ENCODE measurements around the gene MAST2. TPM values are rescaled to one million over a fixed set of nuclear protein-coding genes. Genes with fewer than 3 reads are reported as not detected.

MAST2 gene
- total RNA-seq, 1 experiment from 2014 or later: 77.0 TPM

GRCh38 chr1:45772971-45773370, 30.4 kb upstream of the MAST2 start:
- ChIA-PET CTCF (no interaction called here), POLR2A (no interaction called here)
- DNase-seq (ENCODE audit: low read depth, low spot score) (no peak), ATAC-seq (no peak)
- no peaks in the 10 kb centered on the region for H3K27me3 ChIP-seq (ENCODE audit: control insufficient read depth, insufficient read depth, low read length)
- in situ Hi-C loops (cut with HindIII; ENCODE audit: low pct_unique_long_range_greater_than_20kb, low sequenced_read_pairs): no loop called here
- H3K9me3 ChIP-seq (ENCODE audit: control insufficient read depth, insufficient read depth, low read depth, low read length): no peaks in the 10 kb centered on the region
- H3K36me3 ChIP-seq (ENCODE audit: control insufficient read depth, insufficient read depth, low read length): no peaks in the 10 kb centered on the region
- no peaks in the 10 kb centered on the region for H3K4me1 ChIP-seq (ENCODE audit: control insufficient read depth, insufficient read depth, low read length)
- intact Hi-C loops (cut with micrococcal nuclease; ENCODE audit: unreplicated experiment): no loop called here
- BruUV-seq (replicated peaks): no TSS peak
- TF ChIP-seq SIN3A (IDR thresholded peaks at IDR 0.05; ENCODE audit: borderline replicate concordance, insufficient read depth, low read depth, low read length): no peak
- TF ChIP-seq, protein P1, sequence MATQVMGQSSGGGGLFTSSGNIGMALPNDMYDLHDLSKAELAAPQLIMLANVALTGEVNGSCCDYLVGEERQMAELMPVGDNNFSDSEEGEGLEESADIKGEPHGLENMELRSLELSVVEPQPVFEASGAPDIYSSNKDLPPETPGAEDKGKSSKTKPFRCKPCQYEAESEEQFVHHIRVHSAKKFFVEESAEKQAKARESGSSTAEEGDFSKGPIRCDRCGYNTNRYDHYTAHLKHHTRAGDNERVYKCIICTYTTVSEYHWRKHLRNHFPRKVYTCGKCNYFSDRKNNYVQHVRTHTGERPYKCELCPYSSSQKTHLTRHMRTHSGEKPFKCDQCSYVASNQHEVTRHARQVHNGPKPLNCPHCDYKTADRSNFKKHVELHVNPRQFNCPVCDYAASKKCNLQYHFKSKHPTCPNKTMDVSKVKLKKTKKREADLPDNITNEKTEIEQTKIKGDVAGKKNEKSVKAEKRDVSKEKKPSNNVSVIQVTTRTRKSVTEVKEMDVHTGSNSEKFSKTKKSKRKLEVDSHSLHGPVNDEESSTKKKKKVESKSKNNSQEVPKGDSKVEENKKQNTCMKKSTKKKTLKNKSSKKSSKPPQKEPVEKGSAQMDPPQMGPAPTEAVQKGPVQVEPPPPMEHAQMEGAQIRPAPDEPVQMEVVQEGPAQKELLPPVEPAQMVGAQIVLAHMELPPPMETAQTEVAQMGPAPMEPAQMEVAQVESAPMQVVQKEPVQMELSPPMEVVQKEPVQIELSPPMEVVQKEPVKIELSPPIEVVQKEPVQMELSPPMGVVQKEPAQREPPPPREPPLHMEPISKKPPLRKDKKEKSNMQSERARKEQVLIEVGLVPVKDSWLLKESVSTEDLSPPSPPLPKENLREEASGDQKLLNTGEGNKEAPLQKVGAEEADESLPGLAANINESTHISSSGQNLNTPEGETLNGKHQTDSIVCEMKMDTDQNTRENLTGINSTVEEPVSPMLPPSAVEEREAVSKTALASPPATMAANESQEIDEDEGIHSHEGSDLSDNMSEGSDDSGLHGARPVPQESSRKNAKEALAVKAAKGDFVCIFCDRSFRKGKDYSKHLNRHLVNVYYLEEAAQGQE (IDR thresholded peaks at IDR 0.05; ENCODE audit: insufficient read depth in 1 of 2, low read depth in 2 of 2, low read length in 1 of 2): no peak
- TF ChIP-seq TCF7L2 (IDR thresholded peaks at IDR 0.05; ENCODE audit: low read depth, low read length): no peak
- TF ChIP-seq, protein P2, sequence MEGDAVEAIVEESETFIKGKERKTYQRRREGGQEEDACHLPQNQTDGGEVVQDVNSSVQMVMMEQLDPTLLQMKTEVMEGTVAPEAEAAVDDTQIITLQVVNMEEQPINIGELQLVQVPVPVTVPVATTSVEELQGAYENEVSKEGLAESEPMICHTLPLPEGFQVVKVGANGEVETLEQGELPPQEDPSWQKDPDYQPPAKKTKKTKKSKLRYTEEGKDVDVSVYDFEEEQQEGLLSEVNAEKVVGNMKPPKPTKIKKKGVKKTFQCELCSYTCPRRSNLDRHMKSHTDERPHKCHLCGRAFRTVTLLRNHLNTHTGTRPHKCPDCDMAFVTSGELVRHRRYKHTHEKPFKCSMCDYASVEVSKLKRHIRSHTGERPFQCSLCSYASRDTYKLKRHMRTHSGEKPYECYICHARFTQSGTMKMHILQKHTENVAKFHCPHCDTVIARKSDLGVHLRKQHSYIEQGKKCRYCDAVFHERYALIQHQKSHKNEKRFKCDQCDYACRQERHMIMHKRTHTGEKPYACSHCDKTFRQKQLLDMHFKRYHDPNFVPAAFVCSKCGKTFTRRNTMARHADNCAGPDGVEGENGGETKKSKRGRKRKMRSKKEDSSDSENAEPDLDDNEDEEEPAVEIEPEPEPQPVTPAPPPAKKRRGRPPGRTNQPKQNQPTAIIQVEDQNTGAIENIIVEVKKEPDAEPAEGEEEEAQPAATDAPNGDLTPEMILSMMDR (IDR thresholded peaks at IDR 0.05): no peak
- TF ChIP-seq POLR2AphosphoS5 (IDR thresholded peaks at IDR 0.05; ENCODE audit: low read depth, low read length): no peak
- H3K4me3 ChIP-seq (ENCODE audit: low read depth in 2 of 2, low read length in 2 of 2): no peak overlapping the region
- H3K27ac ChIP-seq (ENCODE audit: low read length): no peak overlapping the region

- intact Hi-C loops (cut with micrococcal nuclease; ENCODE audit: unreplicated experiment) (no loop called here), in situ Hi-C loops (cut with HindIII; ENCODE audit: low pct_unique_long_range_greater_than_20kb, low sequenced_read_pairs) (no loop called here)
- Histone ChIP-seq H3K27ac (ENCODE audit: low read length) (no peak overlapping the region), H3K4me1 (ENCODE audit: control insufficient read depth, insufficient read depth, low read length) (no peaks in the 10 kb centered on the region), H3K9me3 (ENCODE audit: control insufficient read depth, insufficient read depth, low read depth, low read length) (no peaks in the 10 kb centered on the region), H3K27me3 (ENCODE audit: control insufficient read depth, insufficient read depth, low read length) (no peaks in the 10 kb centered on the region), H3K36me3 (ENCODE audit: control insufficient read depth, insufficient read depth, low read length) (no peaks in the 10 kb centered on the region), H3K4me3 (ENCODE audit: low read depth in 2 of 2, low read length in 2 of 2) (no peak overlapping the region)
- no TSS peak for BruUV-seq (replicated peaks)
- no peak for DNase-seq (ENCODE audit: low read depth, low spot score)
- no peak for ATAC-seq
- no peak for TF ChIP-seq SIN3A (IDR thresholded peaks at IDR 0.05; ENCODE audit: borderline replicate concordance, insufficient read depth, low read depth, low read length)
- TF ChIP-seq POLR2AphosphoS5 (IDR thresholded peaks at IDR 0.05; ENCODE audit: low read depth, low read length): no peak
- TF ChIP-seq TCF7L2 (IDR thresholded peaks at IDR 0.05; ENCODE audit: low read depth, low read length): no peak
- TF ChIP-seq, protein P2 (IDR thresholded peaks at IDR 0.05): no peak
- POLR2A ChIA-PET: no interaction called here
- CTCF ChIA-PET: no interaction called here
Observed at GRCh38 chr1:45775794-45776193, 27.6 kb upstream of the MAST2 start.
